ENCODE measurements around the gene C9orf85. TPM values are rescaled to one million over a fixed set of nuclear protein-coding genes. Genes with fewer than 3 reads are reported as not detected.

The C9orf85 gene
- total and polyA plus RNA-seq, 2 of the 8 experiments (the other 6 are each of a cell fraction or from before 2014, with no cell fraction given): 6.3 to 14.5 TPM

GRCh38 chr9:71887362-71887761 is 24.1 kb upstream of the C9orf85 start (continued):
- TF ChIP-seq SP2 (IDR thresholded peaks at IDR 0.05; ENCODE audit: low read length): no peak
